ENCODE data around the gene NUP85.
"Not testable (repeated sequence)": the region's sequence is repeated elsewhere in the genome, so short reads cannot be mapped to it uniquely, and the experiment has no call there.

NUP85 gene

DNA sequence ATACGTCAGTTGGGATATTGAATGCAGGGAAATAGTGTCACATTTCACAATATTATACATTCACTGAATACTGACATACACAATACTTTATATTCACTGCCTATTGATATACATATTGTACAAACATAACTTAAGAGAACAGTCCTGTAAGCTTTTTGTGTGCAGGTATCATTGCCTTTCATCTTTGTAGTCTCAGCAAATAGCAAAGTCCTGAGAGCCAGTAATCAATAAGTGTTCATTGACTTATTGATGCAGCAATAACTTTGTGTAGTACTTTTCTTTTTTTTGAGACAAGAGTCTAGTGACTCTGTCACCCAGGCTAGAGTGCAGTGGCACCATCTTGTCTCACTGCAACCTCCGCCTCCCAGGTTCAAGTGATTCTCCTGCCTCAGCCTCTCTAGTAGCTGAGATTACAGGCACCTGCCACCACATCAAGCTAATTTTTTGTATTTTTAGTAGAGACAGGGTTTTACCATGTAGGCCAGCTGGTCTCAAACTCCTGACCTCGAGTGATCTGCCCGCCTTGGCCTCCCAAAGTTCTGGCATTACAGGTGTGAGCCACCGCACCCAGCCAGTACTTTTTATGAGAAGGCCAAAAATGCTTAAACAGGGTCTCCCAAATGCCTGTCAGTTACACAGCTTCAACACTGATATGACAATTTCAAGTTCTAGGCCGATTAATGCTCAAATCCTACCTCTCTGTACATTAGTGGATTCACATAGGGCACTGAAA, 5.4 kb upstream of the NUP85 start:
- DNase-seq (ENCODE audit: low spot score), result no peak

GRCh38 chr17:75205793-75206163, 299 bp downstream of the NUP85 start:
- DNase-seq (ENCODE audit: low spot score), result no peak

- DNase-seq (ENCODE audit: low spot score), result not testable (repeated sequence)
Observed at GRCh38 chr17:75207050-75207407, 1.6 kb downstream of the NUP85 start.

GRCh38 chr17:75207760-75208159, 2.3 kb downstream of the NUP85 start:
- DNase-seq (ENCODE audit: low spot score), result no peak

GRCh38 chr17:75208161-75208560, 2.7 kb downstream of the NUP85 start:
- DNase-seq (ENCODE audit: low spot score), result no peak

DNA sequence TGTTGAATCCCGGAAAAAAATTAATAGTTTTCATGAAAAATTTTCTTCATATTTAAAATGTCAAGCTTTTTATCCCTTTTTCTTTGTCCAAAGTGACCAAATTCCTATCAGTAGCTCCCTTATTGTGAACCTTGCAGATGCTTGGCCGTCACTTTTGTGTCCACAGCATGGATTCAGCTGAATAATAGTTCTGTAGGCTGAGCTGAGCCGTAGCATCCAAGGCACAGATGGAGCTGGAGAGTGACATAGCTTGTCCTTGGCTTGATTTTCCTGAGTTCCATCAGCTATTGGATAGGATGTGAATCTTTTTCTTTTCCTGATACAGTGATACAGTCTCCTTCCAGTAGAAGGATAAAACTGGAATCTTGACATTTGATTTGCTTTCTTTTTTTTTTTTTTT, 3.6 kb downstream of the NUP85 start:
- DNase-seq (ENCODE audit: low spot score), result no peak

GRCh38 chr17:75218131-75218530, 12.7 kb downstream of the NUP85 start:
- DNase-seq (ENCODE audit: low spot score), result no peak

- DNase-seq (ENCODE audit: low spot score), result no peak
Observed at GRCh38 chr17:75219815-75220214, 14.3 kb downstream of the NUP85 start.

- DNase-seq (ENCODE audit: low spot score), result no peak
Observed at GRCh38 chr17:75225016-75225415, 19.5 kb downstream of the NUP85 start.

- no peak for DNase-seq (ENCODE audit: low spot score)
Observed at GRCh38 chr17:75227729-75228128, 22.2 kb downstream of the NUP85 start.

DNA sequence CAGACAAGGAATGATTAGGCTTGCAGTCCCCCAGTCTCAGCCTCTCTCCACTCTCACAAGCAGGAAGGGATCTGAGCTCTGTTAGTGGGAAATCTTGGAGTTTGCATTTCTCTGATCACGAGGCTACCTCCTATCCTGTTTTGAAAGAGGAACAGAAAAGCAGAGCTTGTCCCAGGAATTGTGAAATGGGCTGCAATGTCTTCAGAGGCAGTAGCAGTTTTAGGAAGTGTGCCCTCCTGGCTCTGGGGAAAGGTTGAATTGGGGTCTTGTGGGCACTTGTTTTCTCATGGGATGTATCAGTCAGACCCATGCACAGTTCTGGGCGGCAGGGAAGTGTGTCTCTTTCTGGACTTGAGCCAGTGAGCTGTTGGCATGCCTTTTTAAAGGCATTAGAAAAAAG, 22.8 kb downstream of the NUP85 start:
- no peak for DNase-seq (ENCODE audit: low spot score)

DNA sequence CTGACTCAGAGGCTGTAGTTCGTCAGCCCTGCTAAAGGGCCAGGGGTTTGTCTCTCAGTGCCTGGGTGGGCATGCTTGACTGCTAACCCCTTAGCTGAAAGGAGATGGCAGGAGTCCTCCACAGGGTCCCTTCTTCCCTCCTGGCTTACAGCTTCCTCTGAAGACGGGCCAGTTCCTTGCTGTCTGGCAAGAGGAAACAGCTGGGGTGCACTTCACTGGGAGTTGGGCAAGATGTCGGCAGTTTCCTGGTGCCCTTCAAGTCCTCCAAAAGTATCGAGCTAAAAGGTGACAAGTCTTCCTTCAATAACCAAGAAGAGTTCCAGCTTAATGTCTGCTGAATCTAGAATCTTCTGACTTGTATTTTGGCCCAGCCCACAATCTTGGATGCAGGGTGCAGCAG, 23.4 kb downstream of the NUP85 start:
- no peak for DNase-seq (ENCODE audit: low spot score)

DNA sequence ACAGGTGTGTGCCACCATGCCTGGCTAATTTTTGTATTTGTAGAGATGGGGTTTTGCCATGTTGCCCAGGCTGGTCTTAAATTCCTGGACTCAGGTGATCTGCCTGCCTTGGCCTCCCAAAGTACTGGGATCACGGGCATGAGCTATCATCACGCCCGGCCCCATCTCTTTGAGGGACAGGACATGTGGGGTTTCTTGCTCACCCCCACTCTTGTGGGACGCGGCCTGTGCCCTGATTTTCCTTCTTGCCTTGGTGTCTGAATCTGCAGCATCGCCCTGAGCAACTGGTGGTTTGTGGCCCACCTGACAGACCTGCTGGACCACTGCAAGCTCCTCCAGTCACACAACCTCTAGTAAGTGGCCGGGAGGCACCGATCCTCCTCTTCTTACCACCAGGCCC, 25.6 kb downstream of the NUP85 start:
- DNase-seq (ENCODE audit: low spot score), result no peak

DNA sequence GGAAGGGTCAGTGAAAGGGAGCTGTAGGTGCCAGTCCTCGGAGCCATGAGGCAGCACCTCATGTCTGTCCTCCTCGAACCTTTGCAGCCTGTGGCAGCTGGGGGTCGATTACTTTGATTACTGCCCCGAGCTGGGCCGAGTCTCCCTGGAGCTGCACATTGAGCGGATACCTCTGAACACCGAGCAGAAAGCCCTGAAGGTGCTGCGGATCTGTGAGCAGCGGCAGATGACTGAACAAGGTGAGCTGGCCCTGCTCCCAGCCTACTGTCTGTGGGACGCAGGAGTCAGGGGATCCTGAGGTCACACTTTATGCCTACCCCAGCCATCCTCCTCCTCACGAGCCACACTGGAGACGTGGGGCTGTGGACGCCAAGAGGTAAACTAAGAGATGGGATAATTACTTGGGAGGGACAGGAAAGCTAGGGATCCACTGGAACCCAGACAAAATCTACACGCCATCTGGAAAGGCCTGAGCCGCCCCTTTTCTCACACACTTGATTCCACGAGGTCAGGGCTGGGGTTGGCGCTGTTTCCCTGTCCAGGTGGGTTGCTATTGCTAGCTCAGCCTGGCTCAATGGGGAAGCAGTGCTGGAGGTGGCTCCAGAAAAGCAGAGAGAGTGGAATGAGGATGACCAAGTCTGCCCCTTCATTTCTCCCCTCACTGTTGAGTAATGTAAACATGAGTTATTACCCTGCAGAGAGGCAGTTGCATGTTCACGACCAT, 26.4 kb downstream of the NUP85 start:
- DNase-seq (ENCODE audit: low spot score), result no peak

DNA sequence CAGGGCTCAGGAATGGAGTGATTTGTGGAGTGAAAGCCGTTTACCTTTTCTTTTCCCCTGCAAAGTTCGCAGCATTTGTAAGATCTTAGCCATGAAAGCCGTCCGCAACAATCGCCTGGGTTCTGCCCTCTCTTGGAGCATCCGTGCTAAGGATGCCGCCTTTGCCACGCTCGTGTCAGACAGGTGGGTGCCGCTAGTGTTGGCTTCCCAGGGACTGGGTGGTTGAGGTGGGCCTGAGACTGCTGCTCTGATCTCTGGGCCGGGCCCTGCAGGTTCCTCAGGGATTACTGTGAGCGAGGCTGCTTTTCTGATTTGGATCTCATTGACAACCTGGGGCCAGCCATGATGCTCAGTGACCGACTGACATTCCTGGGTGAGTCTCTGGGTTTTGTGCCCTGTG, 27.3 kb downstream of the NUP85 start:
- DNase-seq (ENCODE audit: low spot score), result no peak

GRCh38 chr17:75237100-75238014, 31.9 kb downstream of the NUP85 start:
- no peak for DNase-seq (ENCODE audit: low spot score)

DNA sequence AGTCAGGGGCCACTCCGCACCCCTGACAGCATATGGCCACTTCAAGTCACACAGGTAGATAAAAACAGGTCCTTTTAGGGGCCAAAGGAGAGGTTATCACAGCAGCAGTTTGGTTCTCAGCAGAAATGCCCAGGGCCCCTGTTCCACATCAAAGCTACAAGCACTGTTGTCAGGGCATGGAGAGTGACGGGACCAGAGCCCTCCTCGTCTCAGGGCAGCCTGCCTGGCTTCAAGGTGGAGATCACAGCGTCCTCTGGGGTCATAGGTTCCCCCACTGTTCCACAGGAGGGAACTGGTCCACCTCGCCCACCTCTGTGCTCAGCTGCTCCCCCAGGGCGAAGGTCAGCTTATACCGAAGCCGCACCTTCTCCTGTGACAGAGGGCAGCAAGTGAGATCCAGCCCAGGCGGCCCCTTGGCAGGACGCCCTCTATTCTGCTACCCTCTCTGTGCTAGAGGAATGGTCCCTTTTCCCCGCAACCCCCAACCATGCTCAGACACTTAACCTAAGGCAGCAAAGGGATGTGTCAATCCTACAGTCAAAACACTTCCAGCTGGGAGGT, 32.6 kb downstream of the NUP85 start:
- DNase-seq (ENCODE audit: low spot score), result no peak

- DNase-seq (ENCODE audit: low spot score), result peak; percentile 87
Observed at GRCh38 chr17:75238684-75239191, 33.3 kb downstream of the NUP85 start.

GRCh38 chr17:75239214-75239613, 33.7 kb downstream of the NUP85 start:
- no peak for DNase-seq (ENCODE audit: low spot score)

GRCh38 chr17:75239778-75240393, 34.4 kb downstream of the NUP85 start:
- no peak for DNase-seq (ENCODE audit: low spot score)

DNA sequence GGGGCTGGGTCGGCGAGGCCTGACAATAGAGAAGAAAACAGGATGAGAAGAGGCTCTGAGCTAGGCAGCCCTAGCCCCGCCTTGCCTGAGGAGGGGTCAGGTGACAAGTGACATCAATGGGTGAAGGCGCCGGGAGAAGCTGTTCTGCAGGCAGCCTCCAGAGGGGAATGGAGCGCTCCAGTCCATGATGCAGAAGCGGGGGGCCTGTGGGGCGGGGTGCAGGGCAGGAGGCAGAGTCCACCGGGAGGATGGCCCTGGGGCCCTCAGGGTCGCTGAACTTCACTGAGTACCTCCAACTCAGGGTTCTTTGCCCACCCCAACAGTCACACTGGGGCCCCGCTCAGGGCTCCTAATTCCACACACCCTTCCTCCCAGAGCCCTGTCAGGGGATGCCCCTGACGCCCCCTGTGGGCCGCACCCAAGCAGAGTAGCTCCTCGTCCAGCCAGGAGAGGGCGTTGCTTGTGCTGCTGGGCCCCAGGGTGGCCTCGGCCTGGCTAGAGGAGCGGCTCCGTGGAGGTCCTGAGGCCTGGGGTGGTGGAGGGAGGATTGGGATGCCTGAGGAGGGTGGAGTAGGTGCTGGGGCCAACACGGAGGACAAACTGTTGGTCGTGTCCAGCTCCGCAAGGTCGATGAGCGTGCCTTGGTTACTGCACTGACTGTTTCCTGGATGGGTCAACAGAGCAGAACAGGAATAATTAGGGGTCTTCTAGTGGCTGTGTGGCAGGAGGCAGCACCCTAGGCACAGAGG, 35.1 kb downstream of the NUP85 start:
- peak; percentile 94 for DNase-seq (ENCODE audit: low spot score)
